ENCODE measurements around the gene SMPD4. TPM values are rescaled to one million over a fixed set of nuclear protein-coding genes. Genes with fewer than 3 reads are reported as not detected.
"Not testable (repeated sequence)": the region's sequence is repeated elsewhere in the genome, so short reads cannot be mapped to it uniquely, and the experiment has no call there.

Gene SMPD4
- total and polyA plus RNA-seq, 2 donors (not counting 1 experiment from before 2014, with no cell fraction given), result 63.8 to 80.6 TPM

- H3K4me2 ChIP-seq (replicated peaks; ENCODE audit: low read depth, low read length, poor library complexity, severe bottlenecking), result no peak overlapping the region
- H3K27ac ChIP-seq (ENCODE audit: low read length in 2 of 2), result no peak overlapping the region
- peak; percentile 10 for DNase-seq
- H3K4me1 Mint-ChIP-seq, result peaks cover 18% of the 10 kb centered on the region
- WGBS (ENCODE audit: insufficient coverage), result 92% methylated on average over 11 of the region's 25 CpGs
- no peak overlapping the region for H3K9ac ChIP-seq (ENCODE audit: low read length)
- H3K27me3 ChIP-seq (replicated peaks in 1 of 4; ENCODE audit: control extremely low read depth in 1 of 4, control insufficient read depth in 3 of 4, insufficient read depth in 4 of 4, low read length in 3 of 4), result no peaks in the 10 kb centered on the region
- ChIA-PET CTCF (interaction anchor here (1.0 kb wide), 1 partner anchor 217 kb away, joined by 4 read pairs; no protein-coding TSS in a partner anchor), POLR2A (no interaction called here)
- no peaks in the 10 kb centered on the region for H4K20me1 ChIP-seq (ENCODE audit: control insufficient read depth, insufficient read depth, low read length, poor library complexity, severe bottlenecking)
- H3K27me3 Mint-ChIP-seq, result no peaks in the 10 kb centered on the region
- H2AFZ ChIP-seq (ENCODE audit: insufficient read depth, low read depth, low read length, poor library complexity, severe bottlenecking), result no peak overlapping the region
- H3K79me2 ChIP-seq (ENCODE audit: control insufficient read depth, insufficient read depth, low read length), result no peaks in the 10 kb centered on the region
- peaks cover 13 to 16% of the 10 kb centered on the region in 2 donors for H3K4me1 ChIP-seq (ENCODE audit: control insufficient read depth in 2 of 2, insufficient read depth in 2 of 2, low read length in 2 of 2)
- no peak for ATAC-seq (ENCODE audit: low read depth)
- intact Hi-C loops (cut with micrococcal nuclease), result no loop called here
- H3K4me3 Mint-ChIP-seq, result no peak overlapping the region
- no peaks in the 10 kb centered on the region for H3K9me3 Mint-ChIP-seq (ENCODE audit: insufficient read depth)
- TF ChIP-seq EZH2 (IDR thresholded peaks at IDR 0.05; ENCODE audit: borderline replicate concordance, insufficient read depth, low read depth, low read length, poor library complexity, severe bottlenecking), result no peak
- TF ChIP-seq, protein P1, sequence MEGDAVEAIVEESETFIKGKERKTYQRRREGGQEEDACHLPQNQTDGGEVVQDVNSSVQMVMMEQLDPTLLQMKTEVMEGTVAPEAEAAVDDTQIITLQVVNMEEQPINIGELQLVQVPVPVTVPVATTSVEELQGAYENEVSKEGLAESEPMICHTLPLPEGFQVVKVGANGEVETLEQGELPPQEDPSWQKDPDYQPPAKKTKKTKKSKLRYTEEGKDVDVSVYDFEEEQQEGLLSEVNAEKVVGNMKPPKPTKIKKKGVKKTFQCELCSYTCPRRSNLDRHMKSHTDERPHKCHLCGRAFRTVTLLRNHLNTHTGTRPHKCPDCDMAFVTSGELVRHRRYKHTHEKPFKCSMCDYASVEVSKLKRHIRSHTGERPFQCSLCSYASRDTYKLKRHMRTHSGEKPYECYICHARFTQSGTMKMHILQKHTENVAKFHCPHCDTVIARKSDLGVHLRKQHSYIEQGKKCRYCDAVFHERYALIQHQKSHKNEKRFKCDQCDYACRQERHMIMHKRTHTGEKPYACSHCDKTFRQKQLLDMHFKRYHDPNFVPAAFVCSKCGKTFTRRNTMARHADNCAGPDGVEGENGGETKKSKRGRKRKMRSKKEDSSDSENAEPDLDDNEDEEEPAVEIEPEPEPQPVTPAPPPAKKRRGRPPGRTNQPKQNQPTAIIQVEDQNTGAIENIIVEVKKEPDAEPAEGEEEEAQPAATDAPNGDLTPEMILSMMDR (IDR thresholded peaks at IDR 0.05), result no peak
- H3K27ac Mint-ChIP-seq, result no peak overlapping the region
- peaks cover 0 to 13% of the 10 kb centered on the region in 2 experiments for H3K36me3 ChIP-seq (replicated peaks in 1 of 2; ENCODE audit: control extremely low read depth in 1 of 2, control insufficient read depth in 1 of 2, extremely low read depth in 1 of 2, insufficient read depth in 2 of 2, low read length in 1 of 2)
- peaks cover 0 to 7% (median 0%) of the 10 kb centered on the region in 3 donors for H3K9me3 ChIP-seq (ENCODE audit: control extremely low read depth in 1 of 3, control insufficient read depth in 2 of 3, insufficient read depth in 1 of 3, low read length in 2 of 3)
- no peak overlapping the region for H3K4me3 ChIP-seq (ENCODE audit: control extremely low read depth in 1 of 5, extremely low read depth in 1 of 5, insufficient read depth in 1 of 5, low read depth in 2 of 5, low read length in 4 of 5)
Observed at GRCh38 chr2:130152816-130153595, 28.4 kb downstream of the SMPD4 start.

DNA sequence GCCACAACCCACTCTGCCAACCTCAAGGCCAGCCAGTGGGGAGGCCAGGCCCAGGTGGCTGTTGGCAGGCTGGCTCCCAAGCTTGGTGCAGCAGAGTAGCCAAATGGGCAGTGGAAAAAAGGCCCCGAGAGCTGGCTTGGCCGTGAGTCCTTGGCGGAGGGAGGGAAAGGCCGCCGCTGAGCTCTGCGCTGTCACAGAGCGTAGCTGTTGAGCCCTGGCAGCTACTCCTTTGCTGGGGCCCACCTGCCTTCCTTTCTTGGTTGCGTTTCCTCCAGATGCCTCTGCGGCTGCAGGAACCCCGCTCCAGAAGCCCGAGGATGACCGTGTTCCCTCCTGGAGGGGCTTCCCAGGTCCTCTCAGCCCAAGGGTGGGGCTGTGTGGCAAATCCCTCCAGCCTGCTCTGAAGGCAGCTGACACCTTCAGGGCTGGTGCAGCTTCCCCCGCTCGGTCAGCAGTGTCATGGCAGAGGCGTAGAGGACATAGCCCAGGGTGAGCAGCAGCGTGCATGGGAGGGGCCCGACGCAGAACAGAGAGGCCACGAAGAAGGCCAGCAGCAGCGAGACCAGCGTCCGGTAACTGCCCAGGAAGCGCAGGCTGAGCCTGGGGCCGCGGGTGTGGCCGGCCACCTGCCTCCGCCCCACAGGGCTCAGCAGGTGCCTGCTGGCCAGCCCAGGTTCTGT lies 29.1 kb downstream of the SMPD4 start:
- H4K20me1 ChIP-seq (ENCODE audit: control insufficient read depth, insufficient read depth, low read length, poor library complexity, severe bottlenecking); H3K4me1 ChIP-seq (ENCODE audit: control insufficient read depth in 2 of 2, insufficient read depth in 2 of 2, low read length in 2 of 2); H3K9me3 Mint-ChIP-seq (ENCODE audit: insufficient read depth); H3K9me3 ChIP-seq (ENCODE audit: control extremely low read depth in 1 of 3, control insufficient read depth in 2 of 3, insufficient read depth in 1 of 3, low read length in 2 of 3); H3K4me2 ChIP-seq (replicated peaks; ENCODE audit: low read depth, low read length, poor library complexity, severe bottlenecking); DNase-seq; POLR2A ChIA-PET; H3K27me3 ChIP-seq (replicated peaks in 1 of 4; ENCODE audit: control extremely low read depth in 1 of 4, control insufficient read depth in 3 of 4, insufficient read depth in 4 of 4, low read length in 3 of 4); H3K27me3 Mint-ChIP-seq; H3K4me3 Mint-ChIP-seq; H2AFZ ChIP-seq (ENCODE audit: insufficient read depth, low read depth, low read length, poor library complexity, severe bottlenecking); H3K79me2 ChIP-seq (ENCODE audit: control insufficient read depth, insufficient read depth, low read length); H3K9ac ChIP-seq (ENCODE audit: low read length); ATAC-seq (ENCODE audit: low read depth); H3K4me3 ChIP-seq (ENCODE audit: control extremely low read depth in 1 of 5, extremely low read depth in 1 of 5, insufficient read depth in 1 of 5, low read depth in 2 of 5, low read length in 4 of 5); H3K27ac Mint-ChIP-seq; intact Hi-C loops (cut with micrococcal nuclease); H3K27ac ChIP-seq (ENCODE audit: low read length in 2 of 2): not testable (repeated sequence)
- H3K36me3 ChIP-seq (replicated peaks in 1 of 2; ENCODE audit: control extremely low read depth in 1 of 2, control insufficient read depth in 1 of 2, extremely low read depth in 1 of 2, insufficient read depth in 2 of 2, low read length in 1 of 2), result peaks cover 0 to 13% of the 10 kb centered on the region in 2 experiments
- 97% methylated on average over 20 of the region's 27 CpGs for WGBS (ENCODE audit: insufficient coverage)
- peaks cover 11% of the 10 kb centered on the region for H3K4me1 Mint-ChIP-seq
- CTCF ChIA-PET, result interaction anchor here (1.0 kb wide), 1 partner anchor 216 kb away, joined by 4 read pairs; no protein-coding TSS in a partner anchor

DNA sequence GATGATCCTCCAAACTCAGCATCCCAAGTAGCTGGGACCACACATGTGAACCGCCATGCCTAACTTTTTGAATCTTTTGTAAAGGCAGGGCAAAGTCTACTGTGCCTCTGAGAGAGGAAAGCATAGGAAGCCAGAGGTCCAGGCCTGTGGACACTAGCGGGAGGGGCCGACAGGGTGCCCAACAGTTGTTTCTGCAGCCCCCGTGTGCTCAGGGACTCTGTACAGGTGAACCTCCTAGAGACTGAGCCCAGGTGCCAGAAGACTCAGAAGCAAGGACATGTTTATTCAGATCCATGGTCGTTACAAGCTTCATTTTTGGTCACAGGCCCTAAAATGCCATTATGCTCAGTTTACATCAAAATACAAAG lies 30.3 kb downstream of the SMPD4 start:
- H3K9ac ChIP-seq (ENCODE audit: low read length); H3K27ac ChIP-seq (ENCODE audit: low read length in 2 of 2); POLR2A ChIA-PET; CTCF ChIA-PET; H3K4me3 ChIP-seq (ENCODE audit: control extremely low read depth in 1 of 5, extremely low read depth in 1 of 5, insufficient read depth in 1 of 5, low read depth in 2 of 5, low read length in 4 of 5); H3K4me1 ChIP-seq (ENCODE audit: control insufficient read depth in 2 of 2, insufficient read depth in 2 of 2, low read length in 2 of 2); H3K27me3 Mint-ChIP-seq; ATAC-seq (ENCODE audit: low read depth); H2AFZ ChIP-seq (ENCODE audit: insufficient read depth, low read depth, low read length, poor library complexity, severe bottlenecking); H3K4me1 Mint-ChIP-seq; H3K27ac Mint-ChIP-seq; H3K9me3 ChIP-seq (ENCODE audit: control extremely low read depth in 1 of 3, control insufficient read depth in 2 of 3, insufficient read depth in 1 of 3, low read length in 2 of 3); H3K4me2 ChIP-seq (replicated peaks; ENCODE audit: low read depth, low read length, poor library complexity, severe bottlenecking); H3K9me3 Mint-ChIP-seq (ENCODE audit: insufficient read depth); H3K27me3 ChIP-seq (replicated peaks in 1 of 4; ENCODE audit: control extremely low read depth in 1 of 4, control insufficient read depth in 3 of 4, insufficient read depth in 4 of 4, low read length in 3 of 4); H3K4me3 Mint-ChIP-seq; DNase-seq; H3K79me2 ChIP-seq (ENCODE audit: control insufficient read depth, insufficient read depth, low read length); intact Hi-C loops (cut with micrococcal nuclease); H4K20me1 ChIP-seq (ENCODE audit: control insufficient read depth, insufficient read depth, low read length, poor library complexity, severe bottlenecking): not testable (repeated sequence)
- H3K36me3 ChIP-seq (replicated peaks in 1 of 2; ENCODE audit: control extremely low read depth in 1 of 2, control insufficient read depth in 1 of 2, extremely low read depth in 1 of 2, insufficient read depth in 2 of 2, low read length in 1 of 2), result peaks cover 0 to 13% of the 10 kb centered on the region in 2 experiments
- 100% methylated on average over 3 of the region's 5 CpGs for WGBS (ENCODE audit: insufficient coverage)
